IMR-90 (cell line): ENCODE results near the gene ETFA.

ENCODE experiments used
- CEBPB ChIP-seq: IDR thresholded peaks from 2 replicates; pipeline ENCODE4 v1.6.1; 2012; ENCODE audit warnings: low read depth, low read length, improper control_type of control experiment
- CTCF ChIP-seq: conservative IDR thresholded peaks from 2 replicates; pipeline ENCODE4 v1.5.1; 2012; ENCODE audit warnings: mild to moderate bottlenecking, low read depth, low read length, improper control_type of control experiment
- POLR2A ChIP-seq: IDR thresholded peaks from 2 replicates; pipeline ENCODE4 v1.6.1; 2012; ENCODE audit warnings: mild to moderate bottlenecking, low read depth, low read length
- RFX5 ChIP-seq: IDR thresholded peaks from 2 replicates; pipeline ENCODE4 v1.8.0; 2012; ENCODE audit warnings: low read depth, mild to moderate bottlenecking, low read length, moderate library complexity

GRCh38 chr15:76342382-76343201 lies 31.3 kb upstream of the ETFA start:
- no peak for TF ChIP-seq POLR2A
- no peak for TF ChIP-seq CTCF
- TF ChIP-seq RFX5: no peak
- TF ChIP-seq CEBPB: no peak
